Gastrocnemius medialis (tissue), 4 donors: Measurements from ENCODE around the gene PBX4. TPM values are rescaled to one million over a fixed set of nuclear protein-coding genes. Genes with fewer than 3 reads are reported as not detected.

Source experiments
- ATAC-seq, 2 donors: fragments of 150-250 bp; one replicate each; pipeline ENCODE4 v1.9.1; 2016
- DNase-seq, 2 donors: peaks; one replicate each; pipeline ENCODE4 v3.0.0-alpha.2; 2019
- H3K27ac ChIP-seq, 4 donors: fragments of 200-600 bp; sonication (generic); 1 replicate in 1 of 4; 2 replicates in 3 of 4; pipeline ENCODE4 v1.5.1; 2016 to 2018; ENCODE audit warnings: mild to moderate bottlenecking in 2 of 4, moderate library complexity in 1 of 4
- H3K27me3 ChIP-seq, 3 donors: fragments of 200-600 bp; sonication (generic) in 2 of 3; 1 replicate in 1 of 3; 2 replicates in 2 of 3; pipeline versions ENCODE4 v1.5.1 to v1.6.0; 2016 to 2019; ENCODE audit warnings: mild to moderate bottlenecking in 1 of 3, moderate library complexity in 1 of 3
- H3K36me3 ChIP-seq, 2 donors: fragments of 200-600 bp; sonication (generic) in 1 of 2; one replicate each; pipeline ENCODE4 v1.5.1; 2017 to 2018
- H3K4me1 ChIP-seq, 2 donors: fragments of 200-600 bp; sonication (generic) in 1 of 2; one replicate each; pipeline ENCODE4 v1.5.1; 2016 to 2017; ENCODE audit warnings: mild to moderate bottlenecking in 2 of 2
- H3K4me3 ChIP-seq, 4 donors: fragments of 200-600 bp; sonication (generic) in 3 of 4; 1 replicate in 1 of 4; 2 replicates in 3 of 4; pipeline ENCODE4 v1.5.1; 2016 to 2019; ENCODE audit warnings: mild to moderate bottlenecking in 2 of 4
- H3K9me3 ChIP-seq, 3 donors: fragments of 200-600 bp; sonication (generic) in 2 of 3; 1 replicate in 1 of 3; 2 replicates in 2 of 3; pipeline ENCODE4 v1.5.1; 2016 to 2019
- POLR2A ChIP-seq, 2 donors: fragments of 450-650 bp; IDR thresholded peaks; one replicate each; pipeline ENCODE4 v1.6.1; 2017; ENCODE audit warnings: antibody characterized with exemption in 2 of 2, mild to moderate bottlenecking in 2 of 2, moderate library complexity in 2 of 2
- in situ Hi-C, 4 donors: fragments of 200-750 bp; cut with MboI; loops; one replicate each; pipeline versions ENCODE4 v1.15.0 to v1.8.0; 2017; ENCODE audit warnings: low sequenced_read_pairs in 4 of 4
- intact Hi-C: fragments of 100-400 bp; cut with DNase I; formaldehyde crosslinking; loops from one replicate; pipeline ENCODE4 v1.15.1; 2023; ENCODE audit warnings: low total_unique reads
- total RNA-seq, 4 donors: library from RNA; depleted of rRNA; stranded (reverse); fragments of >200 nt; gene quantifications; one replicate each; pipeline versions ENCODE4 v1.1.0 to v1.2.3, GENCODE V29; 2016
- TF ChIP-seq, protein P1 (sequence below), 5 experiments: fragments of 450-650 bp in 3 of 5; fragments of 200-600 bp in 2 of 5; sonication (generic) in 2 of 5; IDR thresholded peaks in 4 of 5; conservative IDR thresholded peaks in 1 of 5; 1 replicate in 4 of 5; 2 replicates in 1 of 5; pipeline ENCODE4 v1.5.1; 2016 to 2019; ENCODE audit warnings: antibody characterized with exemption in 5 of 5, mild to moderate bottlenecking in 3 of 5, moderate library complexity in 3 of 5

The PBX4 gene
- total RNA-seq, 4 donors from 2014 or later: not detected

- in situ Hi-C loops: loop anchor here in 2 of 4 donors (10.0 kb wide), 2 partner anchors 115 to 125 kb away; partner anchors contain the start of genes CILP2 (in 1 of the 2) and YJEFN3 (in 1 of the 2)
- DNase-seq (no peak), ATAC-seq (no peak)
- H3K4me3 ChIP-seq: no peak overlapping the region
- H3K9me3 ChIP-seq: no peaks in the 10 kb centered on the region
- H3K36me3 ChIP-seq: peaks cover 3 to 91% of the 10 kb centered on the region in 2 donors
- H3K4me1 ChIP-seq: no peaks in the 10 kb centered on the region
- no peak overlapping the region for H3K27ac ChIP-seq
- H3K27me3 ChIP-seq: no peaks in the 10 kb centered on the region
- TF ChIP-seq, protein P1, sequence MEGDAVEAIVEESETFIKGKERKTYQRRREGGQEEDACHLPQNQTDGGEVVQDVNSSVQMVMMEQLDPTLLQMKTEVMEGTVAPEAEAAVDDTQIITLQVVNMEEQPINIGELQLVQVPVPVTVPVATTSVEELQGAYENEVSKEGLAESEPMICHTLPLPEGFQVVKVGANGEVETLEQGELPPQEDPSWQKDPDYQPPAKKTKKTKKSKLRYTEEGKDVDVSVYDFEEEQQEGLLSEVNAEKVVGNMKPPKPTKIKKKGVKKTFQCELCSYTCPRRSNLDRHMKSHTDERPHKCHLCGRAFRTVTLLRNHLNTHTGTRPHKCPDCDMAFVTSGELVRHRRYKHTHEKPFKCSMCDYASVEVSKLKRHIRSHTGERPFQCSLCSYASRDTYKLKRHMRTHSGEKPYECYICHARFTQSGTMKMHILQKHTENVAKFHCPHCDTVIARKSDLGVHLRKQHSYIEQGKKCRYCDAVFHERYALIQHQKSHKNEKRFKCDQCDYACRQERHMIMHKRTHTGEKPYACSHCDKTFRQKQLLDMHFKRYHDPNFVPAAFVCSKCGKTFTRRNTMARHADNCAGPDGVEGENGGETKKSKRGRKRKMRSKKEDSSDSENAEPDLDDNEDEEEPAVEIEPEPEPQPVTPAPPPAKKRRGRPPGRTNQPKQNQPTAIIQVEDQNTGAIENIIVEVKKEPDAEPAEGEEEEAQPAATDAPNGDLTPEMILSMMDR (IDR thresholded peaks at IDR 0.05 in 4 of 5, conservative IDR thresholded peaks at IDR 0.05 in 1 of 5): no peak
- no peak for TF ChIP-seq POLR2A (IDR thresholded peaks at IDR 0.05)
- intact Hi-C loops: no loop called here
These were observed 31.1 kb upstream of the PBX4 start for GRCh38 chr19:19649580-19649995.

GRCh38 chr19:19649155-19649554 is 30.7 kb upstream of the PBX4 start:
- no peaks in the 10 kb centered on the region for H3K4me1 ChIP-seq
- TF ChIP-seq POLR2A (IDR thresholded peaks at IDR 0.05): no peak
- TF ChIP-seq, protein P1 (IDR thresholded peaks at IDR 0.05 in 4 of 5, conservative IDR thresholded peaks at IDR 0.05 in 1 of 5): no peak
- intact Hi-C loops: no loop called here
- peaks cover 0 to 87% of the 10 kb centered on the region in 2 donors for H3K36me3 ChIP-seq
- ATAC-seq (no peak), DNase-seq (no peak)
- no peaks in the 10 kb centered on the region for H3K9me3 ChIP-seq
- in situ Hi-C loops: loop anchor here in 2 of 4 donors (10.0 kb wide), 2 partner anchors 114 to 124 kb away; partner anchors contain the start of genes CILP2 (in 1 of the 2) and YJEFN3 (in 1 of the 2)
- no peak overlapping the region for H3K27ac ChIP-seq
- no peak overlapping the region for H3K4me3 ChIP-seq
- H3K27me3 ChIP-seq: no peaks in the 10 kb centered on the region

DNA sequence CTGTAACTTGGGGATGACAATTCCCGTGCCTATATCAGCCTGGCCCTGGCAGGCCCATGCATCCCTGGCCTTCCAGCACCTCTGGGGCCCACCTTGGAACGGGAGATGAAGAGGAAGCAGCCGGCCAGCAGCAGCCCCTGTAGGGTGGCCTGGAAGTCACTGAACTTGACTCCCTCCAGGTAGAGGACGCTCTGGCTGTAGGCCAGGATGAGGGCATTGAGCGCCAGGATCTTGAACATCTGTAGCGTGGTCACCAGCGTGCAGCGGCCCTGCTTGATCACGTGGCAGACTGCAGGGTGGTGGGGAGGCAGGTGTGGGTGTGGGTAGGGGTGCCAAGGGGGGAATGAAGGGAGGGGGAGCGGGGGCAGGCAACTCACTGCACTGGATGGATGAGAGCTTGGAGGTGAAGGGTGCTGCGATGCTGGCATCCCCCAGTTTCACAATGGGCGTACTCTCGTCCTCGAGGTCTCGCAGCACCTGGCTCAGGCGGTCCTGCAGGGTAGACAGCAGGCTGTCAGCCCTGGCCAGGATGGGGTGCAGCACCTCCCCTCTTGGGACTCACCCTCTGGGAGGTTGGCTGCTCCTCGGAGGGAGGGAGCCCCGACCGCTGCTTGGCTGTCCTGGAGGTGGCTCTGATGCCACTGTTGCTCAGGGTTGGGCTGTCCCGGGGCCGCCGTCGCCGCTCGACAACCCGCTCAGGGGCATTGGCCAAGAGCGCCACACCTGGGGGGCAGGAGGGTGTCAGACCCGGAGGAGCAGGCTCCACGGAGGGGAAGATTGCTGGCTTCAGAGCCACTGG is 28.7 kb upstream of the PBX4 start:
- intact Hi-C loops: no loop called here
- Histone ChIP-seq H3K27me3 (peaks cover 0 to 4% (median 3%) of the 10 kb centered on the region in 3 donors), H3K4me3 (no peak overlapping the region), H3K9me3 (no peaks in the 10 kb centered on the region), H3K36me3 (peaks cover 0 to 68% of the 10 kb centered on the region in 2 donors), H3K27ac (no peak overlapping the region), H3K4me1 (peaks cover 3 to 10% of the 10 kb centered on the region in 2 donors)
- no peak for DNase-seq
- no peak for TF ChIP-seq POLR2A (IDR thresholded peaks at IDR 0.05)
- TF ChIP-seq, protein P1 (IDR thresholded peaks at IDR 0.05 in 4 of 5, conservative IDR thresholded peaks at IDR 0.05 in 1 of 5): no peak
- in situ Hi-C loops: loop anchor here in 2 of 4 donors (10.0 kb wide), 2 partner anchors 112 to 122 kb away; partner anchors contain the start of genes CILP2 (in 1 of the 2) and YJEFN3 (in 1 of the 2)
- no peak for ATAC-seq

- in situ Hi-C loops: loop anchor here in 2 of 4 donors (10.0 kb wide), 2 partner anchors 111 to 121 kb away; partner anchors contain the start of genes CILP2 (in 1 of the 2) and YJEFN3 (in 1 of the 2)
- intact Hi-C loops: no loop called here
- H3K9me3 ChIP-seq: no peaks in the 10 kb centered on the region
- no peak overlapping the region for H3K27ac ChIP-seq
- H3K4me3 ChIP-seq: no peak overlapping the region
- DNase-seq (no peak), ATAC-seq (no peak)
- peaks cover 0 to 49% of the 10 kb centered on the region in 2 donors for H3K36me3 ChIP-seq
- TF ChIP-seq, protein P1 (IDR thresholded peaks at IDR 0.05 in 4 of 5, conservative IDR thresholded peaks at IDR 0.05 in 1 of 5): no peak
- no peak for TF ChIP-seq POLR2A (IDR thresholded peaks at IDR 0.05)
- H3K4me1 ChIP-seq: peaks cover 3 to 10% of the 10 kb centered on the region in 2 donors
- peaks cover 0 to 4% (median 3%) of the 10 kb centered on the region in 3 donors for H3K27me3 ChIP-seq
These were observed 26.9 kb upstream of the PBX4 start for GRCh38 chr19:19645233-19645870.
